H1 (cell line): ENCODE results near the gene FAM193B. TPM values are rescaled to one million over a fixed set of nuclear protein-coding genes. Genes with fewer than 3 reads are reported as not detected.

Experiments used
- CBX5 ChIP-seq: fragments of 300-800, 300-1000 bp; sonication (generic); IDR thresholded peaks from 2 replicates; pipeline ENCODE4 v1.7.1; 2016; ENCODE audit warnings: antibody characterized with exemption, low read length, low read depth
- CHD1 ChIP-seq: IDR thresholded peaks from 2 replicates; pipeline ENCODE4 v1.6.1; 2012; ENCODE audit warnings: low read depth, low read length, improper control_type of control experiment
- CHD2 ChIP-seq: IDR thresholded peaks from 2 replicates; pipeline ENCODE4 v1.6.1; 2012; ENCODE audit warnings: low read length, improper control_type of control experiment
- HDAC2 ChIP-seq, 2 experiments: fragments of 300-600 bp in 1 of 2; sonication (generic) in 1 of 2; IDR thresholded peaks; 2 replicates each; pipeline ENCODE4 v1.6.1; 2011 to 2012; ENCODE audit warnings: low read depth in 2 of 2, low read length in 2 of 2, mild to moderate bottlenecking in 2 of 2, moderate library complexity in 2 of 2, borderline replicate concordance in 1 of 2, inconsistent platforms in 1 of 2
- RNF2 ChIP-seq: fragments of 200-900, 300-1000 bp; sonication (generic); IDR thresholded peaks from 2 replicates; pipeline ENCODE4 v1.7.1; 2016; ENCODE audit warnings: borderline replicate concordance, low read depth, mild to moderate bottlenecking, antibody characterized with exemption, low read length; ENCODE audit not compliant: poor library complexity, severe bottlenecking; ENCODE audit errors: missing control alignments
- SP1 ChIP-seq: IDR thresholded peaks from 2 replicates; pipeline ENCODE4 v1.6.1; 2011; ENCODE audit warnings: low read depth, low read length
- TAF7 ChIP-seq: optimal IDR thresholded peaks from 2 replicates; pipeline ENCODE3; 2011; ENCODE audit warnings: low read depth, mild to moderate bottlenecking, inconsistent platforms, low read length, moderate library complexity, borderline replicate concordance
- ZNF274 ChIP-seq: IDR thresholded peaks from 2 replicates; pipeline ENCODE4 v1.7.0; 2012; ENCODE audit warnings: low read length, borderline replicate concordance; ENCODE audit errors: extremely low read depth
- polyA plus RNA-seq, 7 experiments: library from polyadenylated mRNA; depleted of rRNA in 3 of 7; stranded (reverse) in 5 of 7; unstranded in 2 of 7; fragments of >200 nt in 5 of 7; fragments of 200-250 nt in 2 of 7; gene quantifications; 1 replicate in 5 of 7; 2 replicates in 1 of 7; 4 replicates in 1 of 7; pipeline versions ENCODE4 v1.2.1 to v1.2.3, GENCODE V29; 2011 to 2013; ENCODE audit warnings: missing spikeins in 2 of 7, mixed read lengths in 2 of 7
- total RNA-seq: library from RNA; stranded (reverse); fragmentation: NEBNext Ultra II Directional; extraction: Animal tissue kit (Norgen Biotek cat#: 25700); gene quantifications from 2 replicates; pipeline ENCODE4 v1.2.1, GENCODE V29; 2021
- TF ChIP-seq, protein P1 (sequence below): IDR thresholded peaks from 2 replicates; pipeline ENCODE4 v1.6.1; 2011; ENCODE audit warnings: low read length, improper control_type of control experiment

The FAM193B gene
- total and polyA plus RNA-seq, 2 of the 8 experiments (the other 6 are each of a cell fraction or from before 2014, with no cell fraction given): 49.9 to 69.8 TPM

DNA sequence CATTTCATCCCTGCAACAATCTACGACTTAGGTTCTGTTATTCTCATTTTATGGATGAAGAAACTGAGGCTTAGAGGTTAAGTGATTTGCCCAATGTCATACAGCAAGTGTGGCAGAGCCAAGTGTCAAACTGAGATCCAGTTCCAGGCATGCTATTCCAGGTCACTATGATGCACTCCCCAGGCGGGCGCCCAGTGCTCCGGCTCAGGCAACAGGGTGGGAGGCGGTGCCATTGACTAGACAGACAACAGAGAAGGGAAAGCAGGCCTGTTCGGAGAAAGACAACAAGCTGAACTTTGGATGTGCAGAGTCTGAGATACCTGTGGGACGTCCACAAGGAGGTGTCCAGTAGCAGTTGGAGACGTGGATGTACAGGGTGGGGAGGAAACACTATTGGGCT is 26.8 kb downstream of the FAM193B start (continued):
- TF ChIP-seq CHD1 (no peak), ZNF274 (no peak), CBX5 (no peak), RNF2 (no peak), TAF7 (no peak), HDAC2 (IDR thresholded peaks at IDR 0.05; ENCODE audit: borderline replicate concordance in 1 of 2, low read depth in 2 of 2, low read length in 2 of 2) (no peak), SP1 (no peak), CHD2 (no peak)
- TF ChIP-seq, protein P1, sequence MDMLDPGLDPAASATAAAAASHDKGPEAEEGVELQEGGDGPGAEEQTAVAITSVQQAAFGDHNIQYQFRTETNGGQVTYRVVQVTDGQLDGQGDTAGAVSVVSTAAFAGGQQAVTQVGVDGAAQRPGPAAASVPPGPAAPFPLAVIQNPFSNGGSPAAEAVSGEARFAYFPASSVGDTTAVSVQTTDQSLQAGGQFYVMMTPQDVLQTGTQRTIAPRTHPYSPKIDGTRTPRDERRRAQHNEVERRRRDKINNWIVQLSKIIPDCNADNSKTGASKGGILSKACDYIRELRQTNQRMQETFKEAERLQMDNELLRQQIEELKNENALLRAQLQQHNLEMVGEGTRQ: no peak
